Activated naive CD8-positive, alpha-beta T cell treated with anti-CD3 and anti-CD28 coated beads for 36 hours (primary cell): ENCODE data around the gene CEP295NL. TPM values are rescaled to one million over a fixed set of nuclear protein-coding genes. Genes with fewer than 3 reads are reported as not detected.

Experiments used
- DNase-seq: peaks from one replicate; pipeline ENCODE4 v3.0.0; 2021
- H3K27ac Mint-ChIP-seq: one replicate; pipeline ENCODE4 v1.8.0; 2022; ENCODE audit warnings: mild to moderate bottlenecking, moderate library complexity, mixed read lengths
- H3K27me3 Mint-ChIP-seq: one replicate; pipeline ENCODE4 v1.8.0; 2022; ENCODE audit warnings: mild to moderate bottlenecking, mixed read lengths
- H3K36me3 Mint-ChIP-seq: one replicate; pipeline ENCODE4 v1.8.0; 2021; ENCODE audit warnings: mild to moderate bottlenecking, mixed read lengths
- H3K4me1 Mint-ChIP-seq: one replicate; pipeline ENCODE4 v1.8.0; 2021; ENCODE audit warnings: mixed read lengths
- H3K4me3 Mint-ChIP-seq: one replicate; pipeline ENCODE4 v1.8.0; 2022; ENCODE audit warnings: mild to moderate bottlenecking, moderate library complexity, mixed read lengths
- H3K9me3 Mint-ChIP-seq: one replicate; pipeline ENCODE4 v1.8.0; 2022; ENCODE audit warnings: mixed read lengths
- total RNA-seq, 2 experiments: library from RNA; stranded (reverse); gene quantifications; one replicate each; pipeline ENCODE4 v1.2.3, GENCODE V29; 2021

Gene CEP295NL
- total RNA-seq, 2 experiments from 2014 or later, result 0.19 TPM; not detected in 1

- no peaks in the 10 kb centered on the region for H3K9me3 Mint-ChIP-seq
- H3K36me3 Mint-ChIP-seq, result no peaks in the 10 kb centered on the region
- DNase-seq, result no peak
- no peaks in the 10 kb centered on the region for H3K4me1 Mint-ChIP-seq
- H3K4me3 Mint-ChIP-seq, result no peak overlapping the region
- H3K27ac Mint-ChIP-seq, result no peak overlapping the region
- no peaks in the 10 kb centered on the region for H3K27me3 Mint-ChIP-seq
These were observed 32.7 kb upstream of the CEP295NL start for GRCh38 chr17:78935419-78936323.

DNA sequence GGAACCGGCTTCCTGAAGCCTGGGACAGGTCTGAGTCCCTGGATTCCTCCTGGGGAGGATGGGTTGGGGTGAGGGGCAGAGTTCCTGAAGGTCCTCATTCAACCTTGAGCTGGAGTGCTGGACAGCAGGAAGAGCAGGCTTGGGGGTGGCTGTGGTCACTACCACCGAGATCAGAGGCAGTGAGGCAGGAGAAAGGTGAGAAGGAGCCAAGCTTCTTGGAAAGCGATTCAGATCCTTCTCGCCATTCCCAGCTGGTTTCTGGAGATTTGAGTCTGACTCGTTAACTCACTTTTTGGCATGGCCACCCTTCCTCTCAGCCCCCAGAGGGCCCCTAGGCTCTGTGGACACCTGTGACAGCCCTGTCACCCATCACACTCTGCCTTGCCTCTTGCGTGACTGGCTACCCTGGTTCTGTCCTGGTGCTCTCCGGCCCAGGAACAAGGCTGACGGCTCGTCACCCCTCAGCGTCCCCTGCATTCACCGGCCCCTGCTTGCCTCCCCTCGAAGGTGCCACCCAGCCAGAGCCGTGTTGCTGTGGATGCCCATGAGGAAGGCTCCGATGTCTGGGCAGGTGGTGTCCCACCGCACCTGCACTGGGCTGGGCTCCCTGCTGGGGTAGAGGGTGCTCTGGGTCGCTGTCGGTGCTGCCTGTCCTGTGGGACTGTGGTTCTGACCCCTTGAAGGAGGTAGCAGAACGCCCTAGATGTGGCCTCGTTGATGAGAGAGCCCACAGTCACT is 31.8 kb upstream of the CEP295NL start:
- DNase-seq, result no peak
- no peak overlapping the region for H3K4me3 Mint-ChIP-seq
- H3K27me3 Mint-ChIP-seq, result no peaks in the 10 kb centered on the region
- no peaks in the 10 kb centered on the region for H3K9me3 Mint-ChIP-seq
- H3K27ac Mint-ChIP-seq, result no peak overlapping the region
- H3K4me1 Mint-ChIP-seq, result no peaks in the 10 kb centered on the region
- H3K36me3 Mint-ChIP-seq, result no peaks in the 10 kb centered on the region

- DNase-seq, result no peak
- Mint-ChIP-seq H3K9me3 (no peaks in the 10 kb centered on the region), H3K4me1 (no peaks in the 10 kb centered on the region), H3K36me3 (no peaks in the 10 kb centered on the region), H3K4me3 (no peak overlapping the region), H3K27ac (no peak overlapping the region), H3K27me3 (no peaks in the 10 kb centered on the region)
These were observed 31.1 kb upstream of the CEP295NL start for GRCh38 chr17:78933959-78934568.

DNA sequence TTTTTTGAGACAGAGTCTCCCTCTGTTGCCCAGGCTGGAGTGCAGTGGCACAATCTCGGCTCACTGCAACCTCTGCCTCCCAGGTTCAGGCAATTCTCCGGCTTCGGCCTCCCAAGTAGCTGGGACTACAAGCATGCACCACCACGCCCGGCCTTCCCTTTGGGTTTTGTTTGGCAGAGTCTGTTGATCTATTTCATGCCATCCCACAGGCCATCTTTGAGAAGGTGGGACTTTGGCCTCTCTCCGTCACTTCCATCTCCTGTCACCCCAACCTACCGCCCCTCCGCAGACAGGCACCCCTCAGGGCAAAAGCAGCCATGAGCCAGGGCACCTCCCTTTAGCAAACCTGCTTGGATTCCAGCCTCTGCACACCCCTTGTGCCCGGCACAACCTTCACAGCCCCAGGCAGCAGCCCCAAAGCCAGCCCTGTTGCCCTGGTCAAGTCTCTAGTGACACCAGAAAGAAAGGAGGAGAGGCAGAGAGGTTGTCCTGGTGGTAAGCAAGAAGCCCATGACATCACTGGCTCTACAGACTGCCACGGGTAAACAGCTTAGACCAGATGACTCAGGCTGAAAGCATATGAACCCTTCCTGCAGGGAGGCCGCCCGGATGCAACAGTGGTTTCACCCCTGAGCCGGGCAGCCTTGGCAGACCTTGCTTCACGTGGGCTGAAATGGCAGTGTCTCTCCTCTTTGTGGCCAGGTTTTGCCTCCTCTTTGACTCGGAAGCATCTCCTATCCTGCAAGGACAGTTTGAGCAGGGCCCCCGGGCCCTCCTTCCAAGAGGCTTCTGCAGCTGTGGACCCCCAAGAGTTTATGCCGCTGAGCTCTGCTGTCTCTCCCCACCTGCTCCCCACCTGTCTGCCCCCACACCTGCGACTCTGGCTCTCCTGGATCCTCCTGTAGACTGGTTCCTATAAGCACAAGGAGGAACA is 30.3 kb upstream of the CEP295NL start:
- no peak overlapping the region for H3K4me3 Mint-ChIP-seq
- no peaks in the 10 kb centered on the region for H3K36me3 Mint-ChIP-seq
- no peaks in the 10 kb centered on the region for H3K4me1 Mint-ChIP-seq
- H3K27ac Mint-ChIP-seq, result peak overlapping the region; percentile 65
- H3K9me3 Mint-ChIP-seq, result no peaks in the 10 kb centered on the region
- peak; percentile 22 for DNase-seq
- no peaks in the 10 kb centered on the region for H3K27me3 Mint-ChIP-seq

- Mint-ChIP-seq H3K4me3 (no peak overlapping the region), H3K27me3 (peaks cover 4% of the 10 kb centered on the region), H3K4me1 (no peaks in the 10 kb centered on the region), H3K27ac (no peak overlapping the region), H3K36me3 (no peaks in the 10 kb centered on the region), H3K9me3 (no peaks in the 10 kb centered on the region)
- DNase-seq, result no peak
These were observed 27.1 kb upstream of the CEP295NL start for GRCh38 chr17:78929908-78930775.

DNA sequence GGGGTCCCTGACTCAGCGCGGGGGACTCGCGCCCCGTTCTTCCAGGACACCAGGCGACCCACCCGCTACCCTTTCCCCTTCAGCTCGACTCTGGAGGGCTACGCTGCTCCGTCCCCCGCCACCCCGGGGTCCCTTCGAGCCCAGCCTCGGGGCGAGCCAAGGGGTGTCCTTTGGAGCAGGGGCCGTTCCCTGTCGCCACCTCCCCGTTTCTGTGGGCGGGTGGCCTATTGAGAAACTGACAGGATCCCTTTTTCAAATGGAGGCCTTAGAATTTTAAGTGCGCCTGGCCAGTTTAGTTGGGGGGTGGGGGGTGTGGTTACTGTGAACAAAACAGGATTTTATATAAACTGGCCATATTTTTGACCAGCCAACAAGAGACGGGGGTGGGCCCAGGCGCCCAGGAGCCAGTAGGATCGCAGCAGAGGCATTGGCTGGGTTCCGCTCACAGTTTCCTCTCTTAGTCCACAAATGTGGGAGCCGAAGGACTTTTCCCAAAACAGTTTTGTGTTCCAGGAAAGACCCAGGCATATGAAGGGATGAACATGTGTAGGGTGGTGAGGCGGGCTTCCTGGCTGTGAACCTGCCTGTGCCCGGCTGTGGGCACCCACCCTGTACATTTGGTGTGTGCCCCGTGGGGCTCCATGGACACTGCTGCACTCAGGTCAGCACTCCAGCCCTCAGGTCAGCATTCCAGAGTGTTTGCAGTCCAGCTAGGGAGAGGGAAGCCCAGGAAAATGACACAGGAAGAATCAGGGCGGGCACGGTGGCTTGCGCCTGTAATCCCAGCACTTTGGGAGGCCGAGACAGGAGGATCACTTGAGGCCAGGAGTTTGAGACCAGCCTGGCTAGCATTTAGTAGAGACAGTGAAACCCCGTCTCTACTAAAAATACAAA is 22.9 kb upstream of the CEP295NL start:
- no peaks in the 10 kb centered on the region for H3K36me3 Mint-ChIP-seq
- H3K4me1 Mint-ChIP-seq, result peaks cover 11% of the 10 kb centered on the region
- no peak overlapping the region for H3K4me3 Mint-ChIP-seq
- H3K9me3 Mint-ChIP-seq, result no peaks in the 10 kb centered on the region
- DNase-seq, result no peak
- H3K27me3 Mint-ChIP-seq, result peaks cover 14% of the 10 kb centered on the region
- H3K27ac Mint-ChIP-seq, result no peak overlapping the region

GRCh38 chr17:78925234-78925633 is 22.2 kb upstream of the CEP295NL start, which contains the start of gene TIMP2:
TSS of gene TIMP2 (minus strand) at chr17:78925387. CDS start at chr17:78925088, 299 bp downstream.
- no peak within 1 kb of the TSS for H3K27ac Mint-ChIP-seq
- no peaks in the 10 kb centered on the region for H3K9me3 Mint-ChIP-seq
- no peaks in the 10 kb centered on the region for H3K36me3 Mint-ChIP-seq
- H3K27me3 Mint-ChIP-seq, result peaks cover 14% of the 10 kb centered on the region
- H3K4me3 Mint-ChIP-seq, result peak within 1 kb of the TSS; percentile 64
- H3K4me1 Mint-ChIP-seq, result peaks cover 11% of the 10 kb centered on the region
- peak; percentile 68 for DNase-seq

GRCh38 chr17:78924481-78925151 is 21.6 kb upstream of the CEP295NL start:
- Mint-ChIP-seq H3K4me1 (peaks cover 11% of the 10 kb centered on the region), H3K9me3 (no peaks in the 10 kb centered on the region), H3K36me3 (no peaks in the 10 kb centered on the region), H3K27me3 (peaks cover 14% of the 10 kb centered on the region), H3K27ac (no peak overlapping the region), H3K4me3 (peak overlapping the region; percentile 64)
- DNase-seq, result no peak

DNA sequence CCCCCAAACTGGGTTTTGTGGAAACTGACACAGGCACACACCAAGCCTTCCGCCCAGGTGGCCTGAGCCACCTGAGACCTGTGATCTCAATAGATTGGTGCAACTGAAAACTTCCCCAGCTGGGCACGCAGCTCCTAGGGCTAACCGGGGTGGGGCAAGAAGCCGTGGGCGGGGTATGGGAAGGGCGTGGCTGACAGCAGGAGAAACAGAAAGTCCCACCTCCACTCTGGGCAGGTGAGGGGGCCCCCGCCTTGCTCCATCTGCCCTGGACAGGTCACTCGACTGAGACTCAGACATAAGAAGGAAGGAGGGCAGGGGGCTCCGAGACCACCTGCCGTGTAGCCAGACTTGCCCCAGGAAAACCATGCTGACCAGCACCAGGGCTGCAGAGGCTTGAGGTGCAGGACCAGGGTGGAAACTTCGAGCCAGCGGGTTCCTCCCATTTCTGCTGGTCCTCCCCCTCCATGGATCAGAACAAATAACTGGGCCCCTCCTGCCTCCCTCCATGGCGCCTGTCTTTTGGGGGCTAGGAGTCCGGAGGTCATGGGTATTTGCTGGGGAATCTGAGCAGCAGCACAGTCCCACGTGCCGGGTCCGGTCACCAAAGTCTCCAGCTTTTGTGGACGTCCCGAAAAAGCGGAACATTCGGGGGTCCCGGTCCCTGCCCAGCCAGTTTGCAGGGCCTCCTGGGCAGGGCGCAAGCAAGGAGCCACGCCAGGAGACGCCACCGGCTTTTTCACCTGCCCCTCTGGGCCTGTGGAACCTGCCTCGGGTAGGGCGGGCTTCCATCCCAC is 20.9 kb upstream of the CEP295NL start:
- Mint-ChIP-seq H3K27me3 (peaks cover 14% of the 10 kb centered on the region), H3K9me3 (no peaks in the 10 kb centered on the region), H3K36me3 (no peaks in the 10 kb centered on the region), H3K27ac (peak overlapping the region; percentile 60), H3K4me1 (peaks cover 11% of the 10 kb centered on the region), H3K4me3 (peak overlapping the region; percentile 64)
- DNase-seq, result peak; percentile 73

GRCh38 chr17:78922816-78923498 is 20.0 kb upstream of the CEP295NL start:
- peaks cover 14% of the 10 kb centered on the region for H3K27me3 Mint-ChIP-seq
- H3K4me1 Mint-ChIP-seq, result peaks cover 12% of the 10 kb centered on the region
- no peak for DNase-seq
- peak overlapping the region; percentile 30 for H3K4me3 Mint-ChIP-seq
- no peaks in the 10 kb centered on the region for H3K9me3 Mint-ChIP-seq
- no peaks in the 10 kb centered on the region for H3K36me3 Mint-ChIP-seq
- peak overlapping the region; percentile 60 for H3K27ac Mint-ChIP-seq

DNA sequence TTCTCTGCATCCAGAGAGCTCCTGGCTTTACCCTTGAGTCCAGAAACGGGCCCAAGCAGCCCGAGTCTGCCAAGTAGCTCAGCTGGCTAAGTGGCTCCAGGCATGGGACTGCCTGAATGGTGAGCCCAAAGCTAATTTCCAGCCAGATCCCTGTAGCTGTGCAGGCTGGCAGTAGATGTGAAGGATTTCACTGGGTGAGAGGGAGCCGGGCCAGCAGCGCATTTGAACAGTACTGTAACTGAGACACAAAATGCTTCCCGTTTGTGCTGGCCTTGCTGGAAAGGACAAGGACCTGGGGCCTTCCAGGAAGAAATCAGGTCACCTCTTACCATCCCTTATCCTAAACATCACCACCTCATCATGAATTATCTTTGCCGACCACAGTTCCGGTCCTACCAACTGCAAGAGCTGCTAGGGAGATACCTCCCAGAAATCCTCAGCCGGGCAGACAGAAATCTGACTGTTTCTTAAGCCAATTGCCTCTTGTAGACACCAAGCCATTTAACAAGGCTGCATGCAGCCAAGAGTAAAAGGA is 18.5 kb upstream of the CEP295NL start:
- Mint-ChIP-seq H3K36me3 (no peaks in the 10 kb centered on the region), H3K4me3 (no peak overlapping the region), H3K4me1 (peaks cover 16% of the 10 kb centered on the region), H3K9me3 (no peaks in the 10 kb centered on the region), H3K27me3 (peaks cover 14% of the 10 kb centered on the region), H3K27ac (no peak overlapping the region)
- no peak for DNase-seq
